ENCODE measurements around the gene SEC14L1.
"Not testable (repeated sequence)": the region's sequence is repeated elsewhere in the genome, so short reads cannot be mapped to it uniquely, and the experiment has no call there.

Gene SEC14L1

DNA sequence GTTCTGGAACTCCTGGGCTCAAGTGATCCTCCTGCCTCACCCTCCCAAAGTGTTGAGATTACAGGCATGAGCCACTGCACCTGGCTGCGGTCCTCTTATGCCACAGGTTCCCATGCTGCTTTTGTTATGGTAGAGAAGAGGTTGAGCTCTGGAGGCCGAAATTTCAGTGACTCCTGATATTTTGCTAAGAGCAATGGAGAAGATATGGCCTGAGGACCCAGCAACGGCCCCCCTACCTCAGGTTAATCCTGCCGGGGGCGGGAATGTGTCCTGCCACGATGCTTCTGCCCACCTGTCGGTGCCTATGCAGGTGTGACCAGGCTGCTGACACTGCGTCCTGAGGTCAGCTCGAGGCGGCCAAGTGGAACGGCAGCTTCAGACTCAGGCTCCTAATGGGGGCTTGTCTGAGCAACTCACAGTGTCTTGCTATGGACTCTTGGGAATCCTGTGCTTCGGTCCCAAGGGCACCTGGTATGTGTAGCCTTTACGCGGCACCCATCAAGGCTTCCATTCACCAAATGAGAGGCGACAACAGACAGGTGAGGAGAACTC lies 7.6 kb upstream of the SEC14L1 start:
- no peaks in the 10 kb centered on the region for H3K27me3 ChIP-seq (ENCODE audit: control insufficient read depth, insufficient read depth, low read length)
- no peaks in the 10 kb centered on the region for H3K4me1 ChIP-seq (ENCODE audit: control insufficient read depth, insufficient read depth, low read length)
- H3K36me3 ChIP-seq (ENCODE audit: control insufficient read depth, insufficient read depth, low read length), result no peaks in the 10 kb centered on the region
- H3K4me3 ChIP-seq (ENCODE audit: low read depth, low read length), result no peak overlapping the region
- H3K9ac ChIP-seq (ENCODE audit: low read depth, low read length), result no peak overlapping the region
- no peaks in the 10 kb centered on the region for H3K9me3 ChIP-seq (ENCODE audit: control insufficient read depth, insufficient read depth, low read length)

DNA sequence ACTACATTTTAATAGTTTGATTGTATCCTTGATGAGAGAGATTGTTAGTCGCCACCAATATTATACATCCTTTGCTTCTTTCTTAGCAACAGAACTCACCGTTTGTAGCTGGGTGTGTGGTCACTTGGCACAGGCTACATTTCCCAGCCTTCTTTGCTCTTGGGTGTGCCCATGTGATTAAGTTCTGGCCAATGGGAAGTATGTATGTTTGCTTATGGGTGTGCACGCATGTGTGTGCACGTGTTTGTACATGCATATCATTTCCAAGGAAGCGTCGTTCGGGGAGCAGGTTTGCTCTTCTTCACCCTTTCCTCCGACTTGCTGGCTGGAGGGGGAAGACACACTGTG lies 4.4 kb upstream of the SEC14L1 start:
- Histone ChIP-seq H3K9me3 (ENCODE audit: control insufficient read depth, insufficient read depth, low read length) (no peaks in the 10 kb centered on the region), H3K4me3 (ENCODE audit: low read depth, low read length) (no peak overlapping the region), H3K4me1 (ENCODE audit: control insufficient read depth, insufficient read depth, low read length) (no peaks in the 10 kb centered on the region), H3K36me3 (ENCODE audit: control insufficient read depth, insufficient read depth, low read length) (no peaks in the 10 kb centered on the region), H3K9ac (ENCODE audit: low read depth, low read length) (no peak overlapping the region), H3K27me3 (ENCODE audit: control insufficient read depth, insufficient read depth, low read length) (no peaks in the 10 kb centered on the region)

DNA sequence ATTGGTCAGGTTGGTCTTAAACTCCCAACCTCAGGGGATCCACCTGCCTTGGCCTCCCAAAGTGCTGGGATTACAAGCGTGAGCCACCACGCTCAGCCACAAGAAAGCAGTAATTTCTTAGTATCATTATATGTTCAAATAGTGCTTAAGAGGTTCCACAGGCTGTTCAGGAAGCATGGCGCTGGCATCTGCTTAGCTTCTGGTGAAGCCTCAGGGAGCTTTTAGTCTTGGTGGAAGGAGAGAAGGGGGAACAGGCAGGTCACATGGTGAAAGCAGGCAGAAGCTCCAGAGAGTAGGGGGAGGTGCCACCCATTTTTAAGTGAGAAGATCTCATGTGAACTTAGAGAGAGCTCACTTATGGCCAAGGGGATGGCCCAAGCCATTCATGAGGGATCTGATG lies 3.7 kb upstream of the SEC14L1 start:
- Histone ChIP-seq H3K9me3 (ENCODE audit: control insufficient read depth, insufficient read depth, low read length) (no peaks in the 10 kb centered on the region), H3K27me3 (ENCODE audit: control insufficient read depth, insufficient read depth, low read length) (no peaks in the 10 kb centered on the region), H3K4me1 (ENCODE audit: control insufficient read depth, insufficient read depth, low read length) (no peaks in the 10 kb centered on the region)

DNA sequence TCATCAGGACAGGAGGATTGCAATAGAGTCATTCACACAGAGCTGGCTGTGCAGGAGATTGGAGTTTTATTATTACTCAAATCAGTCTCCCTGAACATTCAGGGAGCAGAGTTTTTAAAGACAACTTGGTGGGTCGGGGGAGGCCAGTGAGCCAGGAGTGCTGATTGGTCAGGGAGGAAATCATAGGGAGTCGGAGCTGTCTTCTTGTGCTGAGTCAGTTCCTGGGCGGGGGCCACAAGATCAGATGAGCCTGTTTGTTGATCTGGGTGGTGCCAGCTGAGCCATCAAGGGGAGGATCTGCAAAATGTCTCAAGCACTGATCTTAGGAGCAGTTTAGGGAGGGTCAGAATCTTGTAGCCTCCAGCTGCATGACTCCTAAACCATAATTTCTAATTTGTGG lies 2.9 kb upstream of the SEC14L1 start:
- not testable (repeated sequence) for H3K9ac ChIP-seq (ENCODE audit: low read depth, low read length); H3K4me1 ChIP-seq (ENCODE audit: control insufficient read depth, insufficient read depth, low read length); H3K9me3 ChIP-seq (ENCODE audit: control insufficient read depth, insufficient read depth, low read length); H3K4me3 ChIP-seq (ENCODE audit: low read depth, low read length); H3K27me3 ChIP-seq (ENCODE audit: control insufficient read depth, insufficient read depth, low read length); H3K36me3 ChIP-seq (ENCODE audit: control insufficient read depth, insufficient read depth, low read length)

More for the DNA sequence above, 3.7 kb upstream of the SEC14L1 start:
- no peak overlapping the region for H3K4me3 ChIP-seq (ENCODE audit: low read depth, low read length)
- no peak overlapping the region for H3K9ac ChIP-seq (ENCODE audit: low read depth, low read length)
- no peaks in the 10 kb centered on the region for H3K36me3 ChIP-seq (ENCODE audit: control insufficient read depth, insufficient read depth, low read length)

DNA sequence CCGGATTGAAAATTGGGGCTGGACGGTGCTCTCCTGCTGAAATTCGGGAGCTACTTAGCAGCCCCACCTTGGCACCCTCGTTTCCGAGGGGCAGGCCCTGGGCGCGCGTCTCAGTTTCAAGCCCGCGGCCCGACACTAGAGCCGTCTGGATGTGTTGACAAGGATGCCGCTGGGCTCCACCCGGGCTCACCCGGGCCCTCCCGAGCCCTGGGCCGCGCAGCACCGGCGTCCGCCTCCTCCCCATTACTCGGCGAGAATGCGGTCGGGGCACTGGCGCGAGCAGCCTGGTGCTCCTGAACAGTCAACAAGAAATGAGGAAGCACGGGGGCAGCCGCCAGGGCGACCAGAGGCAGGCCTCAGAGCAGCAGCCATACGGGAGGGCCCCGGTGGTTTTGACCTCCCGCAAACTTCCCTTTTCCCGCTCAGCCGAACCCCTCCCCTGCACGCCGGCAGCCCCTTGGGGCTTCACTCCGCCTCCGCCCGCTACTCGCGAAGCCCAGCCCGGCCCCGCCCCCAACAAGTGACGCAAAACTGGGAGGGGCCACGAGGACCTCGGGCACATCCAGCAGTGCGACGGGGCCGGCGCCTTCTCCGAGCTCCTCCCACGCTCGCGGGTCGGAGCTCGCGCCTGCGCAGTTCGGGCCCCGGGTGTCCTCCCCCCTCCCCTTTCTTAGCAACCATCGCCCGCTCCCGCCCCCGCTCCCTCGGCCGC lies 447 bp upstream of the SEC14L1 start:
- H3K9me3 ChIP-seq (ENCODE audit: control insufficient read depth, insufficient read depth, low read length), result no peaks in the 10 kb centered on the region
- no peaks in the 10 kb centered on the region for H3K36me3 ChIP-seq (ENCODE audit: control insufficient read depth, insufficient read depth, low read length)
- no peaks in the 10 kb centered on the region for H3K4me1 ChIP-seq (ENCODE audit: control insufficient read depth, insufficient read depth, low read length)
- peak overlapping the region; percentile 49 for H3K9ac ChIP-seq (ENCODE audit: low read depth, low read length)
- peak overlapping the region; percentile 61 for H3K4me3 ChIP-seq (ENCODE audit: low read depth, low read length)
- no peaks in the 10 kb centered on the region for H3K27me3 ChIP-seq (ENCODE audit: control insufficient read depth, insufficient read depth, low read length)

DNA sequence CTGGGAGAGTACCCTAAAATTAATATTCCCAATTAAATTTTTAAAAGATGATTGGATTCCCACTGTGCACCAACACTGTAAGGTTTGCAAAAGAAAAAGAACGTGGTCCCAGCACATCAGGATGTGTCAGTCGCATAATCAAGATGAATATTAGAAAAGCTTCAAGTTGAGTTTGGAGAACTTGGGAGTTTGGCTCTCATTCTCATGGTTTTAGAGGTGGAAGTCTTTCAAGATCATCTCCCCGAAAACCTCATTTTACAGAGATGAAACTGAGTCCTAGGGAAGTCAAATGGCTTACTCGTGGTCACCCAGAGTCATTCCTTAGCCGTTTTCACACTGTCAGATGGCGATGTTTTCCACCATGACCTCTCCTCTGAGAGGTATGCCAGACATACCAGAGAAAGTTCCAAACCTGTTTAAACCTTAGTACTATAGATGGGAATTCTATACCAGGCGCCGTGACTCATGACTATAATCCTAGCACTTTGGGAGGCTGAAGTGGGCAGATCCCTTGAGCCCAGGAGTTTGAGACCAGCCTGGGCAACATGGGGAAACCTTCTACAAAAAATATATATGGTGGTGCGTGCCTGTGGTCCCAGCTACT lies 1.2 kb downstream of the SEC14L1 start:
- H3K36me3 ChIP-seq (ENCODE audit: control insufficient read depth, insufficient read depth, low read length), result no peaks in the 10 kb centered on the region
- no peaks in the 10 kb centered on the region for H3K9me3 ChIP-seq (ENCODE audit: control insufficient read depth, insufficient read depth, low read length)
- H3K27me3 ChIP-seq (ENCODE audit: control insufficient read depth, insufficient read depth, low read length), result no peaks in the 10 kb centered on the region
- H3K4me1 ChIP-seq (ENCODE audit: control insufficient read depth, insufficient read depth, low read length), result peaks cover 4% of the 10 kb centered on the region
- H3K9ac ChIP-seq (ENCODE audit: low read depth, low read length), result peak overlapping the region; percentile 51
- peak overlapping the region; percentile 83 for H3K4me3 ChIP-seq (ENCODE audit: low read depth, low read length)

DNA sequence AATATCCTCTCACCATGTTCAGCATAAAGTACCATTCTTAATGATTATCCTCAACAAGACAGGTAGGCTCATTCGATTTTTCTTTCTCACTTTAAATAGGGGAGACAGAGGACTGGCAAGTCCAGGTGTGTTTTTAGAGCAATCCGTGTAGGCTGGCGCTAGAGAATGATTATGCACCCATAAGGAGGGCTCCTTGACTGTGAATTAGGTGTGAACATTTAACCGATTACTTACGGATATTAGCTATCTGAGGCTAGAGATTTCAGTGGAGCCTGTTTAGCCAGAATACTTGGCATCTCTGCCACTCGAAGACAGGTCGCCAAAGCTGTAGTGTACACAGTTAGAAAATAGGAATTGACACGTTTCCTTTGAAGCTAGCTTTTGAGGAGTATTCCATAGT lies 1.9 kb downstream of the SEC14L1 start:
- no peaks in the 10 kb centered on the region for H3K36me3 ChIP-seq (ENCODE audit: control insufficient read depth, insufficient read depth, low read length)
- H3K9me3 ChIP-seq (ENCODE audit: control insufficient read depth, insufficient read depth, low read length), result no peaks in the 10 kb centered on the region
- peaks cover 11% of the 10 kb centered on the region for H3K4me1 ChIP-seq (ENCODE audit: control insufficient read depth, insufficient read depth, low read length)
- H3K9ac ChIP-seq (ENCODE audit: low read depth, low read length), result no peak overlapping the region
- no peak overlapping the region for H3K4me3 ChIP-seq (ENCODE audit: low read depth, low read length)
- no peaks in the 10 kb centered on the region for H3K27me3 ChIP-seq (ENCODE audit: control insufficient read depth, insufficient read depth, low read length)

DNA sequence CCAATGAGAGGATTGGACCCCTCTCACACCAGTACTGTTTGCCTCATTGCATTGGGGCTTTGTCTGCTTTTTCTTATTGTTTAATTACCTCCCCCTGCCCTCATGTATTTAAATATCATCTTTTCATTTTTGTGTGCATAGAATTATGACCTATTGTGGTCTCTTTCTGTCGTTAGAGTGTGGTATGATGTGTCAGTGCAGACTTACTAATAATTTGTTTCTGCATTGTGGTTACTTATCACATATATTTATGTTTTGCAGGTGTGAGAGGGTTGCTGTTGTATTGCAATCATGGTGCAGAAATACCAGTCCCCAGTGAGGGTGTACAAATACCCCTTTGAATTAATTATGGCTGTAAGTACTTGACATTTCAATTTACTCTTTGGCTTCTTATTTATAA lies 2.5 kb downstream of the SEC14L1 start:
- Histone ChIP-seq H3K36me3 (ENCODE audit: control insufficient read depth, insufficient read depth, low read length) (no peaks in the 10 kb centered on the region), H3K4me1 (ENCODE audit: control insufficient read depth, insufficient read depth, low read length) (peaks cover 17% of the 10 kb centered on the region), H3K9ac (ENCODE audit: low read depth, low read length) (no peak overlapping the region), H3K4me3 (ENCODE audit: low read depth, low read length) (no peak overlapping the region), H3K27me3 (ENCODE audit: control insufficient read depth, insufficient read depth, low read length) (no peaks in the 10 kb centered on the region), H3K9me3 (ENCODE audit: control insufficient read depth, insufficient read depth, low read length) (no peaks in the 10 kb centered on the region)

DNA sequence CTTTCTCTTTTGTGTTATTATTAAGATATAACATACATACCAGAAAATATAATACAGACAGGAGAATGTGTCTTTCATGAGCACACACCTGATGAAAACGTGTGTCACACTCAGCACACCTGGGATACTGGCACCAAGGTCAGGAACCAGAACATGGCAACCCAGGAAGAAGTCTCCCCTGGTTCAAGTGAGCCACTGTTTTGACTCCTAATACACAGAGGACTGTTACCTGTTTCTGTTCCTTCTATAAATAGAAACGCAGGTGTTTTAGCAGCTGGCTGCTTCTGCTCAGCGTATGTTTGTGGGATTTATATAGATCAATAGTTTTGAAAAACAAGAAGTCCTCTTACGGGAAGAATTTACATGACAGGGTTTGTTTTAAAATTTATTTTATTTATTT lies 3.5 kb downstream of the SEC14L1 start:
- H3K27me3 ChIP-seq (ENCODE audit: control insufficient read depth, insufficient read depth, low read length), result no peaks in the 10 kb centered on the region
- peaks cover 21% of the 10 kb centered on the region for H3K4me1 ChIP-seq (ENCODE audit: control insufficient read depth, insufficient read depth, low read length)
- H3K9ac ChIP-seq (ENCODE audit: low read depth, low read length), result no peak overlapping the region
- H3K9me3 ChIP-seq (ENCODE audit: control insufficient read depth, insufficient read depth, low read length), result no peaks in the 10 kb centered on the region
- H3K4me3 ChIP-seq (ENCODE audit: low read depth, low read length), result no peak overlapping the region
- H3K36me3 ChIP-seq (ENCODE audit: control insufficient read depth, insufficient read depth, low read length), result no peaks in the 10 kb centered on the region

DNA sequence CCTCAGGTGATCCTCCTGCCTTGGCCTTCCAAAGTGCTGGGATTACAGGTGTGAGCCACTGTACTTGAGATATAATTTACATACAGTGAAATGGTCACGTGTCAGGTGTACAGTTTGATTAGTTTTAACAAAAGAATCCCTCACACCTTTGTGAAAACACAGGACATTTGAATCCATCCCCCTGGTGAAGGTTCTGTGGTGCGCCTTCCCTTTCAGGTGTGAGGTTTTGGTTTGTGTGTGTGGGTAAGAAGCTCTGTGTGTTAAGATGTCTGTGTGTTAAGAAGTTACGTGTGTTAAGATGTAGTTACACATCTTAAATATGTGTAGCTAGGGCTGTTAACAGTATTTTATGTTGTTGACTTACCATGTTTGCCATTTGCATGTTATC lies 4.4 kb downstream of the SEC14L1 start:
- Histone ChIP-seq H3K9me3 (ENCODE audit: control insufficient read depth, insufficient read depth, low read length) (no peaks in the 10 kb centered on the region), H3K4me3 (ENCODE audit: low read depth, low read length) (no peak overlapping the region), H3K9ac (ENCODE audit: low read depth, low read length) (no peak overlapping the region), H3K27me3 (ENCODE audit: control insufficient read depth, insufficient read depth, low read length) (no peaks in the 10 kb centered on the region), H3K4me1 (ENCODE audit: control insufficient read depth, insufficient read depth, low read length) (peaks cover 21% of the 10 kb centered on the region), H3K36me3 (ENCODE audit: control insufficient read depth, insufficient read depth, low read length) (no peaks in the 10 kb centered on the region)

DNA sequence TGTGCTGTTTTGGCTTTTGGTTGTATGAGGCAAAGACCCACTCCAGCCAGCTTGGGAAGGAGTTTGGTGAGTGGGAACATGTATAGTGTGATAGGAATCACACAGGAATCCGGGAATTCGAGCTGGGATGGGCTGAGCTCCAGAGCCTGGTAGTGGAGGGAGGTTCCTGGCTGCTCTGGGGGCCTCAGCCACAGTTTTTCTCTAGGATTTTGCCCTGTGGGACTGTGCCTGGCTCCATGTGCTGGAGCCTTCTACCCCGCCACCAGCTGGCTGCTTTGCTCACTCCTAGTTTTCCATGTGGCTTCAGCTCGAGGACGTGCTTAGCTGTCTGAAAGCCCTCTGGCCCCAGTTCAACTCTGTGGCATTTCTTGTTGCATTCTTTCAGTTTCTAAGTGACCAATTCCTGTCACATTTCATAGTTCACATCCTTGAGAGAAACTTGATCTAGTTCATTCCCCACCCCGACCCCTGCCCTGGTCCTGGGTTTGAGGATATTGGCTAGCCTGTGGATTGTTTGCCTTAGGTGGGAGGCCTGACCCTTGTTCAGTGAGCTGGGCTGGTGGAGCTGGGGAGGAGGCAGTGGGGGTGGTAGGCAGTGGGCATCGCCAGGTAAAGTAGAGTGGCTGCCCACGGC lies 5.0 kb downstream of the SEC14L1 start:
- H3K4me3 ChIP-seq (ENCODE audit: low read depth, low read length), result no peak overlapping the region
- H3K9me3 ChIP-seq (ENCODE audit: control insufficient read depth, insufficient read depth, low read length), result no peaks in the 10 kb centered on the region
- H3K4me1 ChIP-seq (ENCODE audit: control insufficient read depth, insufficient read depth, low read length), result peaks cover 21% of the 10 kb centered on the region
- H3K9ac ChIP-seq (ENCODE audit: low read depth, low read length), result no peak overlapping the region
- no peaks in the 10 kb centered on the region for H3K27me3 ChIP-seq (ENCODE audit: control insufficient read depth, insufficient read depth, low read length)
- H3K36me3 ChIP-seq (ENCODE audit: control insufficient read depth, insufficient read depth, low read length), result no peaks in the 10 kb centered on the region

DNA sequence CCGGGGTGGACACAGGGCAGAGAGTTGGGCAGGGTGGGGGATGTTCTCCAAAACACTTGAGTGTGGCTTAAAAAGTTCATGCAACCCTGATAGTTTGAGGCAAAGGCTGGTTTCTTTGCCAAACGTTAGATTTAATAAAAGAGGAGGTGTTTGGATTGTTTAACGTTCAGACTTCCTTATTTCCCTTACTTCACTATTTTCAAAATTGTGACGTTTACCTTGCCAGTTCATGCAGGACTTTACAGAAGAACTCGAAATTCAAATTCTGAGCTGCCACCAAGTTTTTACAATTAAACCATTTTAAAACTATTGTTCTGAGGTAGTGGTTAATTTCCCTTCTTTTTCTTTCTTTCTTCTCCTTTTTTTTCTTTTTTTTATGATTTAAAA lies 5.5 kb downstream of the SEC14L1 start:
- H3K9me3 ChIP-seq (ENCODE audit: control insufficient read depth, insufficient read depth, low read length), result no peaks in the 10 kb centered on the region
- peaks cover 21% of the 10 kb centered on the region for H3K4me1 ChIP-seq (ENCODE audit: control insufficient read depth, insufficient read depth, low read length)
- no peak overlapping the region for H3K9ac ChIP-seq (ENCODE audit: low read depth, low read length)
- H3K36me3 ChIP-seq (ENCODE audit: control insufficient read depth, insufficient read depth, low read length), result no peaks in the 10 kb centered on the region
- no peaks in the 10 kb centered on the region for H3K27me3 ChIP-seq (ENCODE audit: control insufficient read depth, insufficient read depth, low read length)
- no peak overlapping the region for H3K4me3 ChIP-seq (ENCODE audit: low read depth, low read length)
